H9 (cell line): ENCODE data around the gene ANKRD34A. TPM values are rescaled to one million over a fixed set of nuclear protein-coding genes. Genes with fewer than 3 reads are reported as not detected.

ENCODE experiments used
- DNase-seq: peaks from one replicate; pipeline ENCODE4 v3.0.0-alpha.2; 2017
- H2AFZ ChIP-seq: one replicate; pipeline ENCODE4 v1.6.1; 2013; ENCODE audit warnings: mild to moderate bottlenecking, low read length, control low read depth, moderate library complexity
- H2AK5ac ChIP-seq: 2 replicates; pipeline ENCODE4 v1.6.1; 2013; ENCODE audit warnings: low read length, control low read depth, mixed read lengths; ENCODE audit not compliant: insufficient read length
- H2BK120ac ChIP-seq: one replicate; pipeline ENCODE4 v1.6.1; 2013; ENCODE audit warnings: low read depth, mild to moderate bottlenecking, low read length, control low read depth, inconsistent platforms; ENCODE audit not compliant: poor library complexity, severe bottlenecking
- H2BK12ac ChIP-seq: 2 replicates; pipeline ENCODE4 v1.6.1; 2013; ENCODE audit warnings: low read length, control low read depth, mixed read lengths, low read depth; ENCODE audit not compliant: insufficient read length
- H2BK15ac ChIP-seq: 2 replicates; pipeline ENCODE4 v1.6.1; 2013; ENCODE audit warnings: low read depth, low read length, control low read depth
- H2BK20ac ChIP-seq: one replicate; pipeline ENCODE4 v1.6.1; 2013; ENCODE audit warnings: low read depth, mild to moderate bottlenecking, low read length, control low read depth, inconsistent platforms; ENCODE audit not compliant: poor library complexity, severe bottlenecking
- H2BK5ac ChIP-seq: 2 replicates; pipeline ENCODE4 v1.6.1; 2013; ENCODE audit warnings: low read length, control low read depth, mixed read lengths; ENCODE audit not compliant: insufficient read length
- H3K14ac ChIP-seq: 2 replicates; pipeline ENCODE4 v1.6.1; 2013; ENCODE audit warnings: low read length, control low read depth; ENCODE audit not compliant: insufficient read depth
- H3K18ac ChIP-seq: 2 replicates; pipeline ENCODE4 v1.6.1; 2013; ENCODE audit warnings: low read depth, mild to moderate bottlenecking, mixed read lengths, low read length, control low read depth; ENCODE audit not compliant: insufficient read length
- H3K23ac ChIP-seq: 2 replicates; pipeline ENCODE4 v1.6.1; 2013; ENCODE audit warnings: low read length, control low read depth, mixed read lengths, low read depth; ENCODE audit not compliant: insufficient read length
- H3K23me2 ChIP-seq: 2 replicates; pipeline ENCODE4 v1.6.1; 2013; ENCODE audit warnings: low read depth, mild to moderate bottlenecking, mixed read lengths, low read length, control low read depth; ENCODE audit not compliant: insufficient read length, poor library complexity, severe bottlenecking
- H3K27ac ChIP-seq: 2 replicates; pipeline ENCODE4 v1.5.1; 2013; ENCODE audit warnings: low read length, control low read depth, mixed read lengths, low read depth; ENCODE audit not compliant: insufficient read length
- H3K27me3 ChIP-seq: 2 replicates; pipeline ENCODE4 v1.6.1; 2013; ENCODE audit warnings: low read length, control low read depth, inconsistent platforms; ENCODE audit not compliant: insufficient read depth
- H3K4ac ChIP-seq: 2 replicates; pipeline ENCODE4 v1.6.1; 2013; ENCODE audit warnings: low read depth, mild to moderate bottlenecking, control low read depth, inconsistent platforms, low read length, moderate library complexity
- H3K4me1 ChIP-seq: 2 replicates; pipeline ENCODE4 v1.6.1; 2013; ENCODE audit warnings: low read length, control low read depth, inconsistent platforms; ENCODE audit not compliant: insufficient read depth
- H3K4me2 ChIP-seq: 2 replicates; pipeline ENCODE4 v1.6.1; 2013; ENCODE audit warnings: low read length, control low read depth, mixed read lengths; ENCODE audit not compliant: insufficient read length, insufficient read depth
- H3K56ac ChIP-seq: 2 replicates; pipeline ENCODE4 v1.6.1; 2013; ENCODE audit warnings: low read depth, mild to moderate bottlenecking, mixed read lengths, low read length, control low read depth; ENCODE audit not compliant: insufficient read length
- H3K79me1 ChIP-seq: 2 replicates; pipeline ENCODE4 v1.6.1; 2013; ENCODE audit warnings: low read depth, mild to moderate bottlenecking, moderate library complexity, low read length, control low read depth, inconsistent platforms; ENCODE audit not compliant: insufficient read depth, poor library complexity, severe bottlenecking
- H3K79me2 ChIP-seq: 2 replicates; pipeline ENCODE4 v1.6.1; 2013; ENCODE audit warnings: low read length, control low read depth, inconsistent platforms; ENCODE audit not compliant: insufficient read depth
- H3K9ac ChIP-seq: 2 replicates; pipeline ENCODE4 v1.6.1; 2013; ENCODE audit warnings: low read length, control low read depth, mixed read lengths; ENCODE audit not compliant: insufficient read length; ENCODE audit errors: extremely low read depth
- H3K9me3 ChIP-seq: one replicate; pipeline ENCODE4 v1.6.1; 2013; ENCODE audit warnings: low read depth, low read length, inconsistent platforms; ENCODE audit not compliant: control insufficient read depth
- H3T11ph ChIP-seq: one replicate; pipeline ENCODE4 v1.6.1; 2013; ENCODE audit warnings: mild to moderate bottlenecking, low read length, control low read depth, inconsistent platforms
- H4K20me1 ChIP-seq: one replicate; pipeline ENCODE4 v1.6.1; 2013; ENCODE audit not compliant: control insufficient read depth, insufficient read length, insufficient read depth
- H4K5ac ChIP-seq: 2 replicates; pipeline ENCODE4 v1.6.1; 2013; ENCODE audit warnings: low read depth, mild to moderate bottlenecking, mixed read lengths, low read length, control low read depth; ENCODE audit not compliant: insufficient read length
- H4K8ac ChIP-seq: replicated peaks from 2 replicates; pipeline ENCODE4 v1.6.1; 2013; ENCODE audit warnings: low read length, control low read depth, mixed read lengths, low read depth; ENCODE audit not compliant: insufficient read length
- H4K91ac ChIP-seq: 2 replicates; pipeline ENCODE4 v1.6.1; 2013; ENCODE audit warnings: low read depth, mild to moderate bottlenecking, moderate library complexity, mixed read lengths, low read length, control low read depth; ENCODE audit not compliant: insufficient read length
- H3K27ac Mint-ChIP-seq, 3 experiments: 2 replicates in 2 of 3; 3 replicates in 1 of 3; pipeline ENCODE4 v1.8.0; 2020 to 2021; ENCODE audit warnings: mixed read lengths in 3 of 3, mild to moderate bottlenecking in 1 of 3, moderate library complexity in 1 of 3
- H3K27me3 Mint-ChIP-seq: 2 replicates; pipeline ENCODE4 v1.8.0; 2021; ENCODE audit warnings: low read depth, mild to moderate bottlenecking, moderate library complexity, mixed read lengths
- H3K36me3 Mint-ChIP-seq, 3 experiments: 2 replicates in 2 of 3; 3 replicates in 1 of 3; pipeline ENCODE4 v1.8.0; 2020 to 2021; ENCODE audit warnings: low read depth in 3 of 3, mixed read lengths in 3 of 3; ENCODE audit not compliant: insufficient read depth in 1 of 3
- H3K4me1 Mint-ChIP-seq, 2 experiments: 2 replicates each; pipeline ENCODE4 v1.8.0; 2020; ENCODE audit warnings: mixed read lengths in 2 of 2
- H3K4me3 Mint-ChIP-seq, 2 experiments: 2 replicates in 1 of 2; 3 replicates in 1 of 2; pipeline ENCODE4 v1.8.0; 2020 to 2021; ENCODE audit warnings: mild to moderate bottlenecking in 2 of 2, mixed read lengths in 2 of 2, moderate library complexity in 1 of 2
- H3K9me3 Mint-ChIP-seq, 2 experiments: 2 replicates in 1 of 2; 3 replicates in 1 of 2; pipeline ENCODE4 v1.8.0; 2020; ENCODE audit warnings: mild to moderate bottlenecking in 2 of 2, mixed read lengths in 2 of 2, moderate library complexity in 1 of 2
- CTCF ChIP-seq: fragments of 200-600 bp; sonication (generic); conservative IDR thresholded peaks from 3 replicates; pipeline ENCODE4 v1.8.0; 2021; ENCODE audit warnings: antibody characterized with exemption, mild to moderate bottlenecking
- WGBS: extraction: QIAGEN DNeasy Blood & Tissue Kit; methylation state at CpG from one replicate; pipeline ENCODE4 v1.1.7; 2013; ENCODE audit warnings: missing lambda C conversion rate, low lambda C conversion rate, mixed read lengths; ENCODE audit not compliant: insufficient read length; ENCODE audit errors: extremely low coverage; 5-methylcytosine and 5-hydroxymethylcytosine counted together
- total RNA-seq: library from RNA; stranded (reverse); gene quantifications from 2 replicates; pipeline ENCODE4 v1.2.1, GENCODE V29; 2021

The ANKRD34A gene
- total RNA-seq, 1 experiment from 2014 or later: 0.39 TPM

GRCh38 chr1:145991735-145992412 is 27.5 kb upstream of the ANKRD34A start:
- Histone ChIP-seq H2BK120ac (no peak overlapping the region), H3K23me2 (peaks cover 14% of the 10 kb centered on the region), H3K23ac (no peak overlapping the region), H3K27ac (no peak overlapping the region), H2AFZ (no peak overlapping the region), H2BK12ac (no peak overlapping the region), H3K18ac (no peak overlapping the region), H4K5ac (no peak overlapping the region), H4K20me1 (no peaks in the 10 kb centered on the region), H2BK5ac (no peak overlapping the region), H3T11ph (no peak overlapping the region), H2BK20ac (no peak overlapping the region), H2BK15ac (no peak overlapping the region), H3K4me2 (no peak overlapping the region), H3K79me1 (peaks cover 7% of the 10 kb centered on the region), H3K9ac (no peak overlapping the region), H3K4ac (no peak overlapping the region), H4K8ac (no peak overlapping the region), H3K14ac (no peak overlapping the region), H2AK5ac (no peak overlapping the region), H3K9me3 (no peaks in the 10 kb centered on the region), H3K56ac (no peak overlapping the region), H3K4me1 (no peaks in the 10 kb centered on the region; the same call in 1 of the 2 replicates), H4K91ac (no peak overlapping the region), H3K79me2 (peaks cover 3% of the 10 kb centered on the region; the same call in 1 of the 2 replicates), H3K27me3 (no peaks in the 10 kb centered on the region)
- H3K4me1 Mint-ChIP-seq: peaks cover 25 to 36% of the 10 kb centered on the region in 2 experiments
- H3K4me3 Mint-ChIP-seq: peak overlapping the region in 1 of 2 experiments; percentile 23; a peak in 2 of 5 replicates
- peak overlapping the region in 2 of 3 experiments; percentile 19 to 62; a peak in 3 of 7 replicates for H3K27ac Mint-ChIP-seq
- TF ChIP-seq CTCF: no peak
- WGBS: no CpG with 5 or more reads among the region's 10 CpGs
- no peak for DNase-seq
- peaks cover 32 to 43% (median 32%) of the 10 kb centered on the region in 3 experiments for H3K36me3 Mint-ChIP-seq
- H3K9me3 Mint-ChIP-seq: peaks cover 0 to 3% of the 10 kb centered on the region in 2 experiments; a peak in 2 of 5 replicates
- no peaks in the 10 kb centered on the region for H3K27me3 Mint-ChIP-seq
